Measurements from ENCODE around the gene CLIP3.

DNA sequence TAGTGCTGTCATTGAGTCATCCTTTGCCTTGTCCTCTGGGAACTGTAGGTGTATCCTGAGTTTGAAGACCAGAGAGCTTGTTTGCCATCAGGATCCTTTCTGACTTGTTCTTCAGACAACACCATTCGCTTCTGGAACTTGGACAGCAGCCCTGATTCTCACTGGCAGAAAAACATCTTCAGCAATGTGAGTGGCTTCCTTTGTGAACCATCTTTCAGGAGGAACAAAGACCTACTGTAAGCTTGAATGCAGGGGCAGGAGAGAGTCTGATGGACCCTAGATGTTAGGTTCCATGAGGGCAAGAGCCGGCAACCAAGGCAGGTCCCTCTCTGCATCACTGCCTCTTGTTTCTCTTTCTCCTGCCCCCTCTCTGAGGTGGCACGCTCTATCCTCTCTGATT lies 48.7 kb upstream of the CLIP3 start:
- no peak for TF ChIP-seq YY1 (IDR thresholded peaks at IDR 0.05; ENCODE audit: insufficient read depth, insufficient read length)
- no peak for TF ChIP-seq ZNF274 (IDR thresholded peaks at IDR 0.05; ENCODE audit: low read depth, low read length)

Measured in NT2/D1 (cell line).